KOPT-K1 (cell line): Measurements from ENCODE around the gene TMEM269.

ENCODE experiments used
- H3K27ac ChIP-seq: fragments of 200-600 bp; sonication (generic); 2 replicates; pipeline ENCODE4 v1.5.1; 2016; ENCODE audit warnings: antibody characterized with exemption, mild to moderate bottlenecking, low read depth, low read length; ENCODE audit not compliant: poor library complexity, severe bottlenecking
- H3K36me3 ChIP-seq: fragments of 200-600 bp; sonication (generic); 2 replicates; pipeline ENCODE4 v1.5.1; 2017; ENCODE audit warnings: antibody characterized with exemption, mild to moderate bottlenecking, low read length, moderate library complexity; ENCODE audit not compliant: insufficient read depth
- H3K9me3 ChIP-seq: fragments of 200-600 bp; sonication (generic); 2 replicates; pipeline ENCODE4 v1.5.1; 2017; ENCODE audit warnings: antibody characterized with exemption, low read length, mild to moderate bottlenecking; ENCODE audit not compliant: insufficient read depth, poor library complexity, severe bottlenecking

TMEM269 gene

DNA sequence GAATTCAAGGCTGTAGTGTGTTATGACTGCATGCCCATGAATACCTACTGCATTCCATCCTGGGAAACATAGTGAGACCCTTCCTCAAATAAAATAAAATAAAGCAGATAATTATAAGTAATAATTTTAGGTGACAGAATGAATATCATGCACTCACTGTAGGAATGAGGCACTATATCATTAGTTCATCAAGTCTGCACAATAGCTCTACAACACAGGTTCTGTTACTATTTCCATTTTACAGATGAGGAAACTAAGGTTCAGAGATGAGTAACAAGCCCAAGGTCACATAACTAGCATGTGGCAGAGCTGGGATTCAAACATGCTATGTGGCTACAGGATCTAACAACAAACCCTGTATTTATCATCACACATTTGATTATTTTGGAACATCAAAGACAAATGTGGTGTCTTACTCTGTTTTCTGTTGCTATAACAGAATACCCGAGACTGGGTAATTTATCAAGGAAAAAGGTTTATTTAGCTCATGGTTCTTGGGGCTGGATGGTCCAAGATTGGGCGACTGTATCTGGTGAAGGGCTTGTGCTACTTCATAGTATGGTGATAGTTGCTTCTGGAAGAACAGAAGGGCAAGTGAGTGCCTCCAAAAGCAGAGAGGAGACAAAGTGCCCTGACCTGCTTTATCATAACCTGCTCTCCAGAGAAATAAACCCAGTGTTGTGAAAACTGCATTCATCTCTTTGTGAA is 56.8 kb downstream of the TMEM269 start:
- no peaks in the 10 kb centered on the region for H3K36me3 ChIP-seq
- no peaks in the 10 kb centered on the region for H3K9me3 ChIP-seq
- H3K27ac ChIP-seq, result no peak overlapping the region

DNA sequence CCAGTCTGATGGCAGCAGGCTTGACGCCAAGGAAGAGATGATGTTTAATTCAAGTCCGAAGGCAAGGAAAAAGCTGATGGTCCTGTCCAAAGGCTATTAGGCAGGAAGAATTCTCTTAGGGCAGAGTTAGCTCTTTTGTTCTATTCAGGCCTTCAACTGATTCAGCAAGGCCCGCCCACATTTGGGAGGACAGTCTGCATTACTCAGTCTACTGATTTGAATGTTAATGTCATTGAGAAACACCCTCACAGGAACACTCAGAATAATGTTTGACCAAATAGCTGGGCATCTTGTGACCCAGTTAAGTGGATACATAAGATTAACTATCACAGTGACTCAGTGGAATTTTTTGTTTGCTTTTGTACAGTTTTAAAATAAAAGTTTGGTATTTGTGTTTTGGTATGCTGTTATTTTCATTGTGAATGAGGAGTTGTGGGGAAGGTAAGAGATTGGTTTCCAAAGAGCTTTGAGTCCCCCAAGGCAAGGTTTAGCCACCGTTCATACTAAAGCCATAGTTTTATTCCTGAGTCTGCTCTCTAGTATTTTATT is 59.9 kb downstream of the TMEM269 start:
- peaks cover 6% of the 10 kb centered on the region for H3K36me3 ChIP-seq
- no peaks in the 10 kb centered on the region for H3K9me3 ChIP-seq
- H3K27ac ChIP-seq, result no peak overlapping the region

DNA sequence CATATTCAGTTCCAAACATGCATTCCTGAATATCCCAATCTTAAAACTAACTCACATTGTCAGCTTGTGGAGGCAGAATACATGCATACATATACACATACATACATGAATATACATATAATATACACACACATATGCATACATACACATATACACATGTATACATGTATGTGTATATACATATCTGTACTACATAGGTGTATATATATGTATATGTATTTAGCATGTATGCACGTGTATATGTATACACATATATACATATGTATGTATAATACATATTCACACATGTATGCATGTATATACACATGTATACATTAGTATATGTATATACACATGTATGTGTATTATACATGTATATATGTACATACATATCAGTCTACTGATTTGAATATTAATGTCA is 60.4 kb downstream of the TMEM269 start:
- H3K27ac ChIP-seq, result no peak overlapping the region
- peaks cover 11% of the 10 kb centered on the region for H3K36me3 ChIP-seq
- H3K9me3 ChIP-seq, result no peaks in the 10 kb centered on the region

DNA sequence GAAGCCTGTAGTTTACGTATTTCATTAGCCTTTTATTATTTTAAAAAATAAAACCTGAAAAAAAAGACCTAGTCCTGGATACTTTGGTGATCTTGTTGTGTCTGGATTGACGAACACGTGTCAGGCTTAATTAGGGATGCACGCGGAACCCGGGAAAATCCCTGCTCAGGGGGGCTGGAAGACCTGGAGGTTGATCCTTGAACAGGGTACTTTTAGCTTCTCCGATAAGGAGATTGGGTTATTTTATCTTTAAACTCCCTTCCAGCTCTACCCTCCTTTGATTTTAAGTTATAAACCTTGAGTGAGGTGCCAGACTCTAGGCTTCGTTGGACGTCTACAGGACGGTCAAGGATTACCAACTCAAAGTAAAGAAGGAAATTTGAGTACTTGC is 61.1 kb downstream of the TMEM269 start:
- Histone ChIP-seq H3K27ac (peak overlapping the region; percentile 59), H3K36me3 (peaks cover 18% of the 10 kb centered on the region), H3K9me3 (no peaks in the 10 kb centered on the region)

DNA sequence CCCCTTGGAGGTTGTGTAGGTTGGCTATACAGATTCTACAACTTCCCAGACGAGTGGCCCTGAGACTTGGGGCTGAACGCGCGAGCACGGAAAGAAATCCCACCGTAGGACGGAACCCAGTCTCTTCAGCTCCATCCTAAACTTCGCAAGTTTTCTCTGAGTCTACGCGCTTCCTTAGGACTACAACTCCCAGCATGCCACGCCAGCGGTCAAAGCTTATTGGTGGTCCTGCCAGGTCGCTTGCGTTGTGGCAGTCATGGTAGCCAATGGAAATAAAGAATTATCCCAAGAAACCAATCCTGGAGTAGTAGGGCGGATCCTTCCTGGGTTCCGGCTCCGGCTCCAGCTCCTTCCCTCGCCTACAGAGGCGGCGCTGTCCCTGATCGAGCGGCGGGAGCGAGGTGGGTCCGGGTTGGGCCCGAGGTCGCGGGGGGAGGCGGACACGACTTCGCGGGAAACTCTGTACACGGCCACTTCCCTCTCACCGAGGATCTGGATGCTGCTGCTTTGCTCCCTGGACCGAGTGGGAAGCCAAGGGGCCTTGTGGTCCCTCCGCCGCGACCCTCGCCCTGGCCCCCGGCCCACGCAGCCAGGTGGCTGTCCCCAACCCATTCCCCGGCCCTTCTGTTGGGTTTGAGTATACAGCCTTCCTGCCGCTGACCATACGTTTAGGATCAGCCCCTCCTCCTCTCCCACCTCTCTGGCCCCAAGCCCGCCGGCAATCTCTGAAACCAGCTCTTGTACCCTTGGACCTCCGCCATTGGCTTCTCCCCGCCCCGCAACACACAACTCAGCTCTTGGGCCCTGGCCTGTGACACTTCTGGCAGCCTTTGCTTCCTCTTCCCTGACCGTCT is 61.7 kb downstream of the TMEM269 start, which contains the start of gene ZNF691:
ZNF691 (plus strand) TSS at position 357 of the 854 bp plus-strand sequence. CDS start 3,046 bp downstream, outside the sequence.
- Histone ChIP-seq H3K27ac (peak within 1 kb of the TSS; percentile 59), H3K9me3 (no peaks in the 10 kb centered on the region), H3K36me3 (peaks cover 24% of the 10 kb centered on the region)

DNA sequence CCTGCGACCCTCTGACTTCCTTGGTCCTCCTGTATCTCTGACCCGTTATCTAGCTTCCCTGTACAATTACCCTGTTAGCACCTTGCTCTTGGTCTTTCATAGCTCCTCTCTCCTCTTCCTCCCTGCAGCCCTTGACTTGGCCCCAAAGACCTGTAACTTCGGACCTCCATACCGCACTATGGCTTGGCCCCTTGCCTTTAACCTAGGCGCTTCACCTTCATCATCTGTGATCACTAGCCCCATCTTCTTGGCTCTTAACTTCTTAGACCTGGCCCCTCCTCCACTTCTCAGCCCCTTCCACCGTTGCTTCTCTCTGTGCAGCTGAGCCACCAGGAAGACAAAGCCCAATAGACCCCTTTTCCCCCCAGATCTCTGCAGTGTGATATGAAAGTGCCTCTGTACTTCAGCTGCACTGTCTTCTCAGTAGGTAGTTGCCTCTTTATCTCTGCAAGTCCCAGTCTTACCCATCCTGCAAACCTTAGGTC is 62.4 kb downstream of the TMEM269 start:
- Histone ChIP-seq H3K9me3 (no peaks in the 10 kb centered on the region), H3K27ac (peak overlapping the region; percentile 59), H3K36me3 (peaks cover 31% of the 10 kb centered on the region)

DNA sequence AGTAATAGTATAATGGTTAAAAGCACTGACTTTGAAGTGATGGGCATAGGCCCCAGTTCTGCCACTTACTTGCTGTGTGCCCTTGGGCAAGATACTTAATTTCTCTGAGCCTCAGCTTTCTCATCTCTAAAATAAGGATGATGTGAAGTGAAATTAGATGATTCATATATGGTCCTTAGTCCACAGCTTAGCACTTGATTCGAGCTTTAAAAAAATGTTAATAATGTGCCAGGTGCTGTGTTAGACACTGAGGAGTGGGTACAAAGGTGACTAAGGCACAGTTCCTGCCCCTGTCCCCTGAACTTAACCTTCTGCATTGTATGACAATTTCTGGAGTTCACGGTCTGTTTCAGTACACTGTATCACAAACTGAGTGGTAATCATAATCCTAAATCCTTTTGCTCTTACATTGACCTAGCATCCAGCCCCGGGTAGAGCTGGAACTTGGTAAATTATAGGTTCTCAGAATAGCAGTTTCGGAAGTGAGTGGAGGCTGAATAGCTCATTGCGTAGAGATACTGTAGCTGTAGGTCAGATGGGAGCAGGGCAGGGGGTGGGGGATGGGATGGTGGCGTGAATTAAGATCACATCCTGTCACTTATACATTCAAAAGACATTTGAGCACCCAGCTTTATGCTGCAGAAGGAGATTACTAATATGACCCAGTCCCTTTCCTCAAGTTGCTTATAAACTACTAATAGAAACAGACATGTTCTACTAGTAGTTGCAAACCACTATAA is 63.1 kb downstream of the TMEM269 start:
- Histone ChIP-seq H3K9me3 (no peaks in the 10 kb centered on the region), H3K27ac (peak overlapping the region; percentile 59), H3K36me3 (peaks cover 38% of the 10 kb centered on the region)

DNA sequence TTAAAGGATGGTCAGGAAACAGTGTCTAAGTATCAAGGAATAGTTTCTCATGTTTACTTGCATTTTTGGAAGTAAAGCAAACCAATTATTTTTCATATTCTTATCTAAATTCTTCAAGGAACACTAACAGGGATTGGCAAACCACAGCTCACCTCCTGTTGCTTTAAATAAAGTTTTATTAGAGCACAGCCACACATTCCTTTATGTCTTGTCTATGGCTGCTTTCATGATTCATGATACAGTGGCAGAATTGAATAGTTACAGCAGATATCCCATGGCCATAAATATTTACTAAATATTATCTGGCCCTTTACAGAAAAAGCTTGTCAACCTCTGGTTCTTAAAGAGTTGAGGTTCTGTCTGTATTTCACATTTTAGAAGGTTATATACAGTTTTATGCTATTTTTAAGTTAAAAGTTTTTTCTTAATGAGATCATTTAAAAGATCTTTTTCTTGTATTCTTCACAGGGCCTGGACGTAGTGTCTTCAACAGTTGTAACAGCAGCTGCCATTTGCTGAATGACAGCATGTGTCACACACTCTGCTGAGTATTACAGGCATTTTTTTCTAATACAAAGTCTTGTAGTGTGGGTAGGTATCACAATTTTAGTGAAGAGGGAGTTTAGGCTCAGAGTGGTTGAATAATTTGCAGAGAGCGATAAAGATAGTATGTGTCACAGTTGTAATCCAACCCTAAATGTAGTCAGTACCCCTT is 64.2 kb downstream of the TMEM269 start:
- peaks cover 40% of the 10 kb centered on the region for H3K36me3 ChIP-seq
- no peaks in the 10 kb centered on the region for H3K9me3 ChIP-seq
- H3K27ac ChIP-seq, result no peak overlapping the region

DNA sequence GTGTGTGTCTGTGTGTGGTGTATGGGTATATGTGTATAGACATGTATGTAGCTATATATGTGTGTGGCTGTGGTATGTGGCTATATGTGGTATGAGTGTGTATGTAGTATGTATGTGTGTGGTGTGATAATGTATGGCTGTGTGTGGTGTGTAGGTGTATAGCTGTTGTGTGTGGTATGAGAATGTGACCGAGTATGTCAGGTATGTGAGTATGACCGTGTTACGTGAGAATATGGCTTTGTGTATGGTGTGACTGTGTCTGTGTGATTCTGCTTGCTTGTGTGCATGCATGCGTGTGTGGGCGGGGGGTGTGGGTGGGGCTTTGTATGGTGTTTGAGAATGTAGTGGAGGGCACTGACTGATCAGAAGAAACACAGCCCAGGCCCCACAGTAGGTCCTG is 65.2 kb downstream of the TMEM269 start:
- peaks cover 40% of the 10 kb centered on the region for H3K36me3 ChIP-seq
- no peak overlapping the region for H3K27ac ChIP-seq
- no peaks in the 10 kb centered on the region for H3K9me3 ChIP-seq
